ENCODE measurements around the gene DNAJC13. TPM values are rescaled to one million over a fixed set of nuclear protein-coding genes. Genes with fewer than 3 reads are reported as not detected.

The DNAJC13 gene
- total and polyA plus RNA-seq, 2 of the 8 experiments (the other 6 are each of a cell fraction or from before 2014, with no cell fraction given) = 7.9 to 28.8 TPM

- TF ChIP-seq SP4 (IDR thresholded peaks at IDR 0.05; ENCODE audit: low read length) (no peak), POLR2A (IDR thresholded peaks at IDR 0.05; ENCODE audit: control extremely low read depth in 1 of 2, low read depth in 2 of 2, low read length in 2 of 2) (no peak), NRF1 (IDR thresholded peaks at IDR 0.05; ENCODE audit: low read depth, low read length) (no peak), SIX5 (IDR thresholded peaks at IDR 0.05; ENCODE audit: low read depth, low read length) (no peak), CTCF (IDR thresholded peaks at IDR 0.05; ENCODE audit: control extremely low read depth in 1 of 3, insufficient read depth in 1 of 3, low read depth in 1 of 3, low read length in 3 of 3) (peak in 2 of 3 experiments; percentile 65 to 66; a peak in 3 of 4 replicates), CTBP2 (IDR thresholded peaks at IDR 0.05; ENCODE audit: borderline replicate concordance, insufficient read depth, insufficient read length, low read length) (no peak), TAF1 (IDR thresholded peaks at IDR 0.05; ENCODE audit: low read depth, low read length) (no peak), ASH2L (IDR thresholded peaks at IDR 0.05; ENCODE audit: low read length) (no peak), SAP30 (IDR thresholded peaks at IDR 0.05; ENCODE audit: insufficient read depth, insufficient replicate concordance, low read length) (no peak), RXRA (IDR thresholded peaks at IDR 0.05; ENCODE audit: insufficient read depth, low read depth, low read length) (no peak), RAD21 (IDR thresholded peaks at IDR 0.05 in 1 of 2, conservative IDR thresholded peaks at IDR 0.05 in 1 of 2; ENCODE audit: low read depth in 2 of 2, low read length in 2 of 2) (peak; percentile 69 to 70), HDAC2 (IDR thresholded peaks at IDR 0.05; ENCODE audit: borderline replicate concordance in 1 of 2, low read depth in 2 of 2, low read length in 2 of 2) (no peak), HDAC6 (IDR thresholded peaks at IDR 0.05; ENCODE audit: low read depth, low read length) (no peak), BRCA1 (IDR thresholded peaks at IDR 0.05; ENCODE audit: low read depth, low read length) (no peak)
Measured at GRCh38 chr3:132535575-132536441, 118.5 kb downstream of the DNAJC13 start (continued).
